Ovary (tissue), 9 donors: ENCODE data around the gene THTPA. TPM values are rescaled to one million over a fixed set of nuclear protein-coding genes. Genes with fewer than 3 reads are reported as not detected.
A peak's percentile ranks its signal among the peaks of the same experiment; 100 is the strongest.

Experiments
- DNase-seq, 5 donors: peaks; one replicate each; pipeline ENCODE4 v3.0.0-alpha.2; 2019 to 2020
- H3K27ac ChIP-seq, 2 donors: fragments of 200-600 bp; one replicate each; pipeline versions ENCODE4 v1.5.1 to v1.8.0; 2019 to 2022
- H3K27me3 ChIP-seq: fragments of 200-600 bp; one replicate; pipeline ENCODE4 v1.8.0; 2022
- H3K36me3 ChIP-seq: fragments of 200-600 bp; sonication (generic); one replicate; pipeline ENCODE4 v1.5.1; 2019
- H3K4me1 ChIP-seq: one replicate; pipeline ENCODE4 v1.8.1; 2013; ENCODE audit warnings: mild to moderate bottlenecking, moderate library complexity; ENCODE audit not compliant: insufficient read depth
- H3K4me3 ChIP-seq: fragments of 200-600 bp; sonication (generic); one replicate; pipeline ENCODE4 v1.5.1; 2017
- H3K9me3 ChIP-seq, 2 donors: fragments of 200-600 bp in 1 of 2; sonication (generic) in 1 of 2; one replicate each; pipeline versions ENCODE4 v1.5.1 to v1.8.1; 2013 to 2019; ENCODE audit warnings: mild to moderate bottlenecking in 1 of 2, moderate library complexity in 1 of 2
- CTCF ChIP-seq, 3 donors: fragments of 450-650 bp in 2 of 3; fragments of 200-600 bp in 1 of 3; IDR thresholded peaks; one replicate each; pipeline versions ENCODE4 v1.5.1 to v1.8.0; 2016 to 2022; ENCODE audit warnings: antibody characterized with exemption in 3 of 3, mild to moderate bottlenecking in 1 of 3
- EP300 ChIP-seq: sonication (generic); formaldehyde crosslinking; IDR thresholded peaks from one replicate; pipeline ENCODE4 v1.6.1; 2017; ENCODE audit warnings: antibody characterized with exemption
- POLR2A ChIP-seq: fragments of 450-650 bp; IDR thresholded peaks from one replicate; pipeline ENCODE4 v1.6.1; 2017; ENCODE audit warnings: antibody characterized with exemption, mild to moderate bottlenecking, moderate library complexity
- WGBS, 3 donors: extraction: QIAGEN DNeasy Blood & Tissue Kit in 1 of 3; methylation state at CpG; one replicate each; pipeline versions ENCODE4 v1.1.5 to v1.1.7; 2013 to 2017; 5-methylcytosine and 5-hydroxymethylcytosine counted together
- intact Hi-C, 4 donors: fragments of 100-400 bp; cut with DNase I; formaldehyde crosslinking; loops; one replicate each; pipeline versions ENCODE4 v1.11.0 to v1.15.1; 2022 to 2023
- polyA plus RNA-seq, 2 donors: library from polyadenylated mRNA; stranded (reverse); fragments of 200-250 nt in 1 of 2; fragments of 350-450 nt in 1 of 2; fragmentation: Illumina TruSeq in 1 of 2; extraction: RNeasy Lipid Tissue Mini Kit (QIAGEN cat#74804) in 1 of 2; gene quantifications; one replicate each; pipeline ENCODE4 v1.2.3, GENCODE V29; 2013 to 2014
- total RNA-seq, 7 donors: library from RNA; depleted of rRNA in 2 of 7; stranded (reverse); fragments of >200 nt in 2 of 7; fragmentation: NEBNext Ultra II Directional in 3 of 7; extraction: Animal tissue kit (Norgen Biotek cat#: 25700) in 3 of 7; gene quantifications; one replicate each; pipeline versions ENCODE4 v1.1.0 to v1.2.4, GENCODE V29; 2016 to 2023
- donor health status: DM: no; HTN: no; CAD: no; lungs with moderate emphysema.
- donor health status: DM: no; HTN: no; CAD: no.
- donor health status: Bipolar disorder and iron deficiency.
- donor health status: DM: yes; HTN: yes; CAD: no.
- donor health status: DM: no; HTN: no; CAD: no.
- donor health status: DM: yes; HTN: yes; CAD: no.

Gene THTPA
- total and polyA plus RNA-seq, 9 donors: 11.5 to 22.3 (median 19.4) TPM

GRCh38 chr14:23556700-23557440, 799 bp downstream of the THTPA start:
- TF ChIP-seq EP300 (no peak), POLR2A (no peak), CTCF (IDR thresholded peaks at IDR 0.05) (no peak)
- H3K9me3 ChIP-seq: no peaks in the 10 kb centered on the region
- peak overlapping the region; percentile 72 for H3K4me3 ChIP-seq
- WGBS, 3 donors: 28 to 45% (median 34%) methylated on average over 15 to 17 of the region's 17 CpGs
- no peaks in the 10 kb centered on the region for H3K27me3 ChIP-seq
- no peak for DNase-seq
- H3K27ac ChIP-seq: peak overlapping the region; percentile 82 to 89
- no peaks in the 10 kb centered on the region for H3K36me3 ChIP-seq
- intact Hi-C loops: loop anchor here in 1 of 4 donors (10.0 kb wide), 1 partner anchor 232 kb away; the partner anchor contains the start of gene PABPN1
- H3K4me1 ChIP-seq: peaks cover 6% of the 10 kb centered on the region

- H3K4me3 ChIP-seq: no peak overlapping the region
- TF ChIP-seq EP300: no peak
- no peak for TF ChIP-seq POLR2A
- no peak for TF ChIP-seq CTCF (IDR thresholded peaks at IDR 0.05)
- intact Hi-C loops: loop anchor here in 1 of 4 donors (10.0 kb wide), 1 partner anchor 233 kb away; the partner anchor contains the start of gene PABPN1
- no peak overlapping the region for H3K27ac ChIP-seq
- no peaks in the 10 kb centered on the region for H3K9me3 ChIP-seq
- H3K4me1 ChIP-seq: peaks cover 6% of the 10 kb centered on the region
- no peak for DNase-seq
- H3K27me3 ChIP-seq: no peaks in the 10 kb centered on the region
- no peaks in the 10 kb centered on the region for H3K36me3 ChIP-seq
- 14 to 23% (median 20%) methylated on average over 2 of the region's 2 CpGs for WGBS, 3 donors
Observed at GRCh38 chr14:23557521-23557920, 1.4 kb downstream of the THTPA start.

GRCh38 chr14:23557946-23558345, 1.9 kb downstream of the THTPA start:
- DNase-seq: no peak
- no peaks in the 10 kb centered on the region for H3K27me3 ChIP-seq
- H3K4me1 ChIP-seq: peaks cover 6% of the 10 kb centered on the region
- TF ChIP-seq CTCF (IDR thresholded peaks at IDR 0.05) (no peak), EP300 (no peak), POLR2A (no peak)
- H3K4me3 ChIP-seq: no peak overlapping the region
- intact Hi-C loops: loop anchor here in 1 of 4 donors (10.0 kb wide), 1 partner anchor 233 kb away; the partner anchor contains the start of gene PABPN1
- WGBS, 3 donors: 89 to 95% (median 90%) methylated on average over 1 of the region's 1 CpG
- H3K9me3 ChIP-seq: no peaks in the 10 kb centered on the region
- H3K27ac ChIP-seq: no peak overlapping the region
- H3K36me3 ChIP-seq: no peaks in the 10 kb centered on the region

- H3K4me3 ChIP-seq: no peak overlapping the region
- intact Hi-C loops: loop anchor here in 1 of 4 donors (10.0 kb wide), 1 partner anchor 234 kb away; the partner anchor contains the start of gene PABPN1
- WGBS, 3 donors: 79 to 87% (median 79%) methylated on average over 10 of the region's 10 CpGs
Observed at GRCh38 chr14:23558346-23559009, 2.4 kb downstream of the THTPA start.

More at GRCh38 chr14:23558346-23559009, 2.4 kb downstream of the THTPA start:
- Histone ChIP-seq H3K4me1 (peaks cover 6% of the 10 kb centered on the region), H3K27ac (no peak overlapping the region), H3K36me3 (no peaks in the 10 kb centered on the region), H3K27me3 (no peaks in the 10 kb centered on the region), H3K9me3 (no peaks in the 10 kb centered on the region)
- TF ChIP-seq POLR2A (no peak), CTCF (IDR thresholded peaks at IDR 0.05) (no peak), EP300 (no peak)
- no peak for DNase-seq
